HG02852 (cell line): ENCODE measurements around the gene LMO7.
A peak's percentile ranks its signal among the peaks of the same experiment; 100 is the strongest.
"Not testable (repeated sequence)": the region's sequence is repeated elsewhere in the genome, so short reads cannot be mapped to it uniquely, and the experiment has no call there.

Experiments
- ATAC-seq: cut with Tn5 transposase; IDR thresholded peaks from one replicate; pipeline ENCODE4 v1.9.1; 2021; ENCODE audit warnings: mild to moderate bottlenecking, moderate library complexity; ENCODE audit not compliant: unreplicated experiment

LMO7 gene

DNA sequence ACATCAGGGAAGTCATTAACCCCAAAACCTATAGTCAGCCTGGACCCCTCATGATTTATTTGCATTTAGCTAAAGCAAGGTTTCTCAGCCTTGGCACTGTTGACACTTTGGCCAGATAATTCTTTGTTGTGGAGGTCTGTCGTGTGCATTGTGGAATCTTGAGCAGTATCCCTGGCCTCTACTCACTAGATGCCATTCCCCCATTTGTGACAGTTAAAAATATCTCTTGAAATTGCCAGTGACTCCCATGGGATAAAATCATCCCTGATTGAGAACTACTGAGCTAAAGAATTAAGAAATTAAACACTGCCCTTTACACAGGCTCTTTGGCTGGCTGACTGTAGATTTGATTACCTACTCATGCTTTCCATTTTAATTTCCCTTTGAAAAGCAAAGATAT is 102.7 kb downstream of the LMO7 start:
- ATAC-seq = no peak

DNA sequence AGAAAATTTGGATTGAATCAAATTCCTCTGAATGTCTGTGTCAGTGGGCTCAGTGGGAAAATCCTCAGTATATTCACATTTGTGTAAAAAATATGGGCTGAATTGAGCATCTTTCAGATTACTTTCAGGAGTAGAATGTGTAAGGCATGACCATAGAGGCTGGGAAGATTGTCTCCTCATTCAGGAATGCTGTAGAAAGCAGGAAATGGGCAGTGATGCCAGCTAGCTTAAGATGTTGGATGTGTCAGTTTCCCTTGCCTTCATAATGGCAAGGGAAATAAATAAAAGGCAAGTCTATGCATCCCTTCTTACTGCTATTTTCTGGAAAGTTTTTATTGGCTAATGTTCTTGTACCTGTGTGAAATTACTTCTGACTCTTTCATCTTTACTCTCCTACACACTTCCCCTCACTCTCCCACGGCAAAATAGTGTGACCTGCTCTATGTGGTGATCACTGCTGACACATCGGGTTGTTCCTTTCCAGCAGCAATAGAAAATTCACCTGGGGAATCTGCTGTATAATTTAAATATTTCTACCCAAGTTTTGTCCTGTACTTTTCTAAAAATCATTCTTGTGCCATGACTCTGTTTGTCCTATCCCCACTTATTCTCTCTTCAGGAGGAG is 103.2 kb downstream of the LMO7 start:
- peak; percentile 77 for ATAC-seq

DNA sequence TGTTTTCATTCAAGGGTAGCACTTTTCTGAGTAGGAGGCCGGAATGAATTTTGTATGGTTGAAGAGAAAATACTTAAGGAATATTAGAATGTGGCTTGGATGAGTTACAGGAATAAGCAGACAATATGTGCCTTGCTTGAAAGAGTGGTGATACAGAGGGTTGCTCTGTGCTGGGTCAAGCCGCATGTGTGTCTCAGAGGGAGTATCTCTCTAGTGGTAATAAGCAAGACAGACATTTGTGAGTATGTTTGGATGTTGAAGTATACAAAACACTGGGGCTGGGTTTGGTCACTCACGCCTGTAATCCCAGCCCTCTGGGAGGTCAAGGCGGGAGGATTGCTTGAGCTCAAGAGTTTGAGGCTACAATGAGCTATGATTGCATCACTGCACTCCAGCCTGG is 103.9 kb downstream of the LMO7 start:
- ATAC-seq = no peak

DNA sequence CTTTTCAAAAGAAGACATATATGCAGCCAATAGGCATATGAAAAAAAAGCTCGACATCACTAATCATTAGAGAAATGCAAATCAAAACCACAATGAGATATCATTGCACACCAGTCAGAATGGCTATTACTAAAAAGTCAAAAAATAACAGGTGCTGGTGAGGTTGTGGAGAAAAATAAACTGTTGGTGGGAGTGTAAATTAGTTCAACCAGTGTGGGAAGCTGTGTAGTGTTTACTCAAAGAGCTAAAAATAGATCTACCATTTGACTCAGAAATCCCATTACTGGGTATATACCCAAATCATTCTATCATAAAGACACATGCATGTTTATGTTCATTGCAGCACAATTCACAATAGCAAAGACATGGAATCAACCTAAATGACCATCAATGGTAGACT is 106.9 kb downstream of the LMO7 start:
- not testable (repeated sequence) for ATAC-seq

DNA sequence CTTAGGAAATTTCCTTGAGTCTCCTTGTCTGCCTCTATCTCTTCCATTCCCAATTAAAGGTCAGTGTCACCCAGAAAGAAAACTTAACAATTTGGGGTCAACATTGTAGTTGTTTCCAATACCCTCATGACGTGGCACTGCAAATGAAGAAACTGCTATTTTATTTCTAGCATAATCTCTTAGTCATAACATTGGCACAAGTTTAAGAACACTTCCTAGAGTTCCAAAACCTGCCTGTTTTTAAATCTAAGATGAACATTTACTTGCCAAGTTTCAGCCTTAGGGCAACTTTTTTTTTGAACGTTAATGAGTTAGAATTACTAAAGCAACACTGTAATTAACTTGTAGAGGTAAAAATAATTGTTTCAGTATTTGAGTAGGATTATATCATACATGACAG is 108.0 kb downstream of the LMO7 start:
- ATAC-seq = no peak

DNA sequence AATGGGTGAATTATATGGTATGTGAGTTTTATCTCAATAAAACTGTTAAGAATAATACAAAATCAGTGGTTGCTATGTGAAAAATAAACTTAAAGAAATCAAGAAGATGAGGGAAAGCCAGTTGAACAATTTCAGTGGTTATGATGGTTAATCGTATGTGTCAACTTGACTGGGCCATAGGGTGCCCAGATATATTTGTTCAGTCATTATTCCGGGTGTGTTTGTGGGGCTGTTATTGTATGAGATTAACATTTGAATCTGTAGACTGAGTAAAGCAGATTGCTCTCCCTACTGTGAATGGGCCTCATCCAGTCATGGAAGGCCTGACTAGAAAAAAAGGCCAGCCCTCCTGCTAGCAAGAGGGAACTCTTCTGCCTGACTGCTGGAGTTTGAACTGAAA is 109.3 kb downstream of the LMO7 start:
- no peak for ATAC-seq

DNA sequence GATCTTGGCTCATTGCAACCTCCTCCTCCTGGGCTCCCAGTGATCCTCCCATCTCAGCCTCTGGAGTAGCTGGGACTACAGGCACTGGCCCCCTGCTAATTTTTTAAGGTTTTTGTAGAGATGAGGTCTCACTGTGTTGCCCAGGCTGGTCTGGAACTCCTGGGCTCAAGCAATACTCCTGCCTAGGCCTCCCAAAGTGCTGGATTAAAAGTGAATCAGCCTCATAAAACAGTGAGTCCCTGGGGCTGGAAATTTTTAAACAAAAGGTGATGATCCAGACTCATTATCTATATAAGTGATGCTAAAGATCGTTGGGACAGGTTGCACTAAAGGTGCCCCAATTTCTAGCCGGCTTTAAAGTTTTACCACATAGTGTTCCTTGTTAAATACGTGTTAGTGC is 112.7 kb downstream of the LMO7 start:
- ATAC-seq = no peak

DNA sequence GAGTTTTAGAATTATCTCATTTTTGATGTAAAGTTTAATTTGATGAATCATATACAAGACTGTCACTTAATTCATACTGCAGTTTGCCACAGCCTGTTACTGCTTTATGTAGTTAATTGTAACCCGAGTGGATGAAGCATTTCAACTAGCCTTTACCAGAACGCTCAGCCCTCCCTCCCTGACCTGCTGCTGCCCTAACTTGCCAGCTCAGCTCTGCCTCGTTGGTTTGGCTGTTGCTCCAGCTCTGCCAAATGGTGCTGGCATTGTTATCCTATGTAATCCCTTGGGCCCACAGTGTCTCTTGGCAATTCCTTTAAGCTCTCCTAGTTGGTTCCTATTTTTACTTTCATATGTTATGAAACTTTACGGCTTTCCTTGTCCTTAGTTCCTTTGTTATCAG is 113.3 kb downstream of the LMO7 start:
- no peak for ATAC-seq

DNA sequence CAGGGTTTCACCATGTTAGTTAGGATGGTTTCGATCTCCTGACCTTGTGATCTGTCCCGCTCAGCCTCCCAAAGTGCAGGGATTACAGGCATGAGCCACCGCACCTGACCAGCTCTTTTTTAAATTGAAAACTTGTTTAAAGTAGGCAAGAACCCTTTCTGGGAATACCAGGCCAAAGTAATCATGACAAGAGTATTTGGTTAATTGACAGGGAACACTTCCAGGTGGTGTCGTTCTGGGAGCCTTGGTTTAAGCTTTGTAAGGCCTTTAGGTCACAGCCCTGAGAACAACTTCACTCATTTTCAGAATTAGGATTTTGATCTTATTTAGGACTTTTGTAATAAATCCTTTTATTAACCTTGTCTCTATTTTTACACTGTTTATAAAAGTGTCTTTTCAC is 115.2 kb downstream of the LMO7 start:
- ATAC-seq = no peak

DNA sequence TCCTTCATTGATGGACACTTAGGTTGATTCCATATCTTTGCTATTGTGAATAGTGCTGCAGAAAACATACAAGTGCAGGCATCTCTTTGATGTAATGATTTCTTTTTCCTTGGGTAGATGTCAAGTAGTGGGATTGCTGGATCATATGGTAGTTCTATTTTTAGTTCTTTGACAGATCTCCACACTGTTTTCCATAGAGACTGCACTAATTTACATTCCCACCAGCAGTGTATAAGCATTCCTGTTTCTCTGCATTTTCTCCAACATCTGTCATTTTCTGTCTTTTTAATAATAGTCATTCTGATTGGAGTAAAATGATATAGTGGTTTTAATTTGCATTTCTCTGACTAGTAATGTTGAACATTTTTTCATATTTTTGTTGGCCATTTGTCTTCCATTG is 116.7 kb downstream of the LMO7 start:
- no peak for ATAC-seq

DNA sequence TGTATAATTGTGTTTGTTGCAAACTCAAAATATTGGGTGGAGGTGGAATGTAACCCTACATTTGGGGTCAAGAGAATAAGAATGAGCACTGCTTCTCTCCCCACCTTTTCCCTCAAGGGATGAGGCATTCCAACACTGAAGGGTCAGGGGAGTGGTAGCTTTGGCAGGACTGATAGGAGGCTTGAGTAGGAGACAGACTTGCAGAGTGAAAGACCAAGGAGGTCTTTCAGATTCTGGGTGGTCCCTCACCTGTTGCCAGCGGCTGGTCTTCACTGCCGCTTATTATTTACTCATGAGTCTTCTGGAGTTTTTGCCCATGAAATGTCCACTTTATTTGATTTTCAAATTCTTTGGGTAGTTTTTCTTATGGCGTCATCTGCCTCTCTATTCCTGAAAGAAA is 118.8 kb downstream of the LMO7 start:
- no peak for ATAC-seq

DNA sequence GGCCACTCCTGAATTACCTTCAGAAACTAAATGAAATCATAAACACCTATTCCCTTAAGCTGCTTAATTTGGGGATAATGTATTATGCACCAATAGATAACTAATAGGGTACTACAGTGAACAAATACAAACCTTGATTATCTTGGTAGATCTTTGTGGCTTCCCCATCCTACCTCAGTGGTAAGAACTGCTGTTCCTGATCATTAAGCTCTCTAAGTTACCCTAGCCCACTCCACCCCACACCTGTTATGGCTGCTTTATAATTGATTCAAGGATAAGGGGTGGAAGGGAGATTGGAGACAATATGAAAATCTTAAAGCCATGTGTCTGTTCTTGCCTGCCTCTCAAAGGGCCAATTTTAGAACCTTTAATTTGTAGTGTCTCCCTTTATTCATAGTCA is 121.2 kb downstream of the LMO7 start:
- no peak for ATAC-seq

DNA sequence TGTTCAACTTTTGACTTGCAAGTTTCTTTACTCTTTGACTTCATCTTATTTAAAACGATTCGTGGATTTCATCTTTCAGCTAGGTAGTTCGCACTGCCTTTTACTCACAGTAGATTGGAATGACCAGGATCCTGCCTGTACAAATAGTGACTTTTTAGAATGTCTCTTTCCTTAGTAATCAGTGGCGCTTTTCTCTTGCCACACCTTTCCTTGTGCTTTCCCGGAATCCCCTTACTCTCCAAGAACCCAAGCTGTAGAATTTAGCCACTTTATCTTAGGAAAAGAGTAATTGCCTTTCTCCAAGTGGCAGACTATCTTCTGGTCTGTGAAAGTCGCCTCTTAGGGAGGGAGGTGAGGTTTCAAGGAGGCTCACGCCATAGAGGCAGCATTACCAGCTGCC is 123.4 kb downstream of the LMO7 start:
- no peak for ATAC-seq

DNA sequence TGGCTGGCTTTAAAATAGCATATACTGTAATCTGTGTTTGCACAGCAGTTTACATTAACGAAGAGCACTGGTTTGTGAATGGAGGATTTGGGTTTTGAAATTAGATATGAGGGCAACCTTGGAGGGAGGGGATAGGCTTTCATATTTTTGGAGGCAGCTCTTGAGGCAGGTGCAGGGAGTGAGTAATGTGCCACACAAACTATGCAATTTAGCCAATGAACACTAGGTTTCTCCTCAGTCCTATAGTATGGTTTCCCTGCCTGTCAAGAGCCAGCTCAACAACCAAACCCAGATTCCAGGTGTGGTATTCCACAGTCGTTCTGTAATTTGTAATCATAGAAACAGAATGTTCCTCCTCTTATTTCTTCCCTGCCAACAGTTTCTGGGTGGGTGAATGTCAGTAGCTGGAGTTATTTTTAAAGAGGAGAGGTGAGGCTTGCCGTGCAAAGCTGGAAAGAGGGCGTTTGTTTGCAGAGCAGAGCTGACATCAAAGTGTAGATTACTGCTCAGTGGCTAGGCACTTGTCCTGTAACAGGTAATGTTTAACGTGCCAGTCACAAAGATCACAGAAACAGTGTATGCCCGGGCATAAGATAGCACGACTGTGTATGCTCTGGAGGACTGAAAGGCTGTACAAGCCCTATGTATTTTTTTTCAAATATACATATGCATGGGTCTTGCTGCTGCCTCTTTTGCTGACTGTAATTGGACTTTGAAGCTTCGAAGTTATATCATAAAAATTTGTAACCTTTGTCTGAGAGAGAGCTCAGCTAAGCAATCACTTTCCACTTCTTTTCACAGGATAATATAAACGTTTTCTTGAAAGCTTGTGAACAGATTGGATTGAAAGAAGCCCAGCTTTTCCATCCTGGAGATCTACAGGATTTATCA is 124.2 kb downstream of the LMO7 start:
- ATAC-seq = peak; percentile 34

DNA sequence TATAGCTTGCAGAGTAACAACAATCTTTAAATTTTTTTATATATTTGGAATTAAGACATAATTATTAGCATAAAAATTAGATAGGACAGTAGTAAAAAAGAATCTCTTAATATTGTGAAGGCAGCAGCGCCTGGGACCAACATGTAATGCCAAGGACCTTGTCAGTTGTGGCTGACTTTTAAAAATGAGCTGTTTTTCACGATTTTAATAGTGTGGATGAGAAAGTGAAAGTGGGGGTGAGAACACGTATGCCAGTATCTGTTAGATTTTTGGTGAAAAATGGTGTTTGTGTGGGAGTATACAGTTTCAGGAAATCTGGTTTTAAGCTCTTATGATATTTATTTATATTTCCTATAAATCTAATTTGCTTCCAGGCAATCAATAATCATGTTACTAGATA is 125.2 kb downstream of the LMO7 start:
- ATAC-seq = no peak

DNA sequence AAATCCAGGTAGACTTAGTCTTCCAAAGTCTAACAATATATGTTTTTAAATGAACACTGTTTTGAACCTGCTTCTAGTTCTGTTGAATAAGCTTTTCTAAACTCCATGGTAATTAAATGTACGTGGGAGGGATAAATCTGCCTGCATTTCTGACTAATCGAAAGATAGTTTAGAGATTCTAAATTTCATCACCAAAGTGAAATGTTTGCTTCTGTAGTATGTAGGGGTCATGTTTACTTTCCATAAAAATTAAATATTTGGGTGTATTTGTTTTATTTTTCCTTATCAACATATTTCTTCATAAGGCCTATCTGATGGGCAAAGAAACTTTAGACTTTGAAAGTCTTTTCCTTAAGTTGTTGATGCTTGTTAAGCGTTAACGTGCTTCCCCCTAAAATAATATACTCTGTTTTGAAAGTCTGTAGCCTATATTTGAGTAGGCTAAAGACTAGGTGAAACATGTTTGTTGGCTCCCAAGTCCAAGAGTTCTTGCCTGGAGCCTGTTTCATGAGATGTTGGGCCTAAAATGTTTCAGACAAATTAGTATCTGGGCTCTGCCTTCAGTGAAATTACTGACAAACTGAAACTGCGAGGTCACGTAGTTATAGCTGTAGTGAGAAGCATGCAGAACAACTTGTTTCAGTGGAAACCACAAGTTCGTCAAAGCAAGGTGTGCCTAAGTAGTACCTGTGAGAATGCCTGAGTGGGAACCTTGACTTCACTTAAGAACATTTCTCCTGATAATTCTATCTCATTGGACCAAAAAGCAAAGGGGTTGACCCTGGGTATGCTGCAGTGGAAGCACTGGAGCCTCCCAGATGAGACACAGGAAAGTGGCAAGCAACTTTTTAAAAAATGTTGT is 126.2 kb downstream of the LMO7 start:
- peak; percentile 97 for ATAC-seq

DNA sequence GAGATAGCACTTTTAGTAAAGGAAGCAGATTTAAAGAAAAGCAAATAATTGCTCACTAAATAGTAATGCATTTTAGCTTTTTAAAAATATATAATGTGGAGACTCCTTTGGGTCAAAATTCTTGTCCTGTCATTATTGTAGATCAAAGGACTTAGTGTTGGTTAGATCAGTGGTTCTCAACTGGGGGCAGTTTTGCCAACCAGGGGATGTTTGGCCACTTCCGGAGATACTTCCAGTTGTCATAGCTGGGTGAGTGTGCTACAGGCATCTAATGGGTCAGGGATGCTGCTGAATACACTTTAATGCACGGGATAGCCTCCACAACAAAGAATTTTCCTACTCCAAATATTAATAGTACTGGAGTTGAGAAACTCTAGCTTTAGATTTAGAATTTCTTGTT is 126.8 kb downstream of the LMO7 start:
- ATAC-seq = peak; percentile 13

DNA sequence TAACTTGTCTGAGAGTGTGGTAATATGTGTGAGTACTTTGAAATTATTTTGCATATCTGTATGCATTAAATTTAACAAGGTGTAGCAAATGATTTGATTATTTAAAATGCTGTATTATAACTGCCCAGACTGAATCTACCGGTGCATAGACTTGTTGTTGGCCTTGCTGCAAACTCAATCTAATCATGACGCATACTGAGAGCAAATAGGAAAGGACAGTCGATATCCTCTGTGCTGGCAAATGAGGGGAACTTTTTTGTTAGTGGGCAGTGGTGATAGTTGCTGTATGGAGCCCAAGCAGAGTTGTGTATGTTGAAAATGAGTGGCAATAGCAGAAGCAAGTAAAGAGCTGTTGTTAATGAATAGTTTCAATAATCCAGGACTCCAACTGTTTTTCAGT is 127.4 kb downstream of the LMO7 start:
- no peak for ATAC-seq

DNA sequence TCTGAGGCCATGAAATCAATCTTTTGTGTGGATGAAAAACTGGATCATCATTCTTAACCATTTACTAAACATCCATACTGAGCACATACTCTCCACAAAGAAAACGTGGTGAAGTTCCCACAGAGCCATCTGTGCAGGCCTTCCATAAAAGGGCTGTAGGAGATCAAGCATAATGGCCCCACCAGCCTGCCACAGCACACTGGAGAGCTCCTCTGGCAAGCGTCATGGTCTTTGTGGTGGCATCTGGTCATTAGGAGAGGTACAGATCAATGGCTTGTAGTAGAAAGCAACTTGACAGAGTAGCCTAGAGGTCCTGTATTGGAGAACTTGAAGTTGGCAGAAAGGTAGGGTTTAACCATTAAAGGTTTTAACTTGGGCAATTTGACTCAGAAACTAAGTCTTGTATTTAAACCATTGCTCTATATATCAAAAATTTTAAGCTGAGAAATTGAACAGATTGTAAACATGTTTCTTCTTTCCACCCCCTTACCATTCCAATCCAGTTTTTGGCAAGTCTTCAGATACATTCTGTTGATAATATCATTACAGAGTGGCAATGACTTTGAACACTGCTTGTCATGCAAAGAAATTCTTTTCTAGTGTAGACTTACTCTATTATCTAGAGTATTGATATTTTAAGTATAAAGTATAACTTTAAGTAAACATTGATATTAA is 128.3 kb downstream of the LMO7 start:
- no peak for ATAC-seq

DNA sequence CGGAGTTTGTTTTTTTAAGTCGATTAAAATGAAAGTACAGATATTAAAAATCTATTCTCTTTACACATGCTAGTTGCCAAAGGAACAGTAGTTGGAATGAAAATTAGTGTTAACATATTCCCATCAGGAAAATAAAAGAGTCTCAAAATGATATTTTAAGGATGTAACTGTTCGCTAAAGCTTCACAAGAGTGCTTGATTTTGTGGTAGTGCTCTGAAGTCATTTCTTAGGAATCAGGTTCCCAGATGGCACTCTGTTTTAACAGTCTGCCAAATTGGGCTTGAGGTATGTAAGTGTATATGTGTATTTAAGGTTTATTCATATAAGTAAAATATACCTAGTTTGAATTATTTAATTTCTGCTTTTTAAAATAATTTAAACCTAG is 128.8 kb downstream of the LMO7 start:
- ATAC-seq = no peak

DNA sequence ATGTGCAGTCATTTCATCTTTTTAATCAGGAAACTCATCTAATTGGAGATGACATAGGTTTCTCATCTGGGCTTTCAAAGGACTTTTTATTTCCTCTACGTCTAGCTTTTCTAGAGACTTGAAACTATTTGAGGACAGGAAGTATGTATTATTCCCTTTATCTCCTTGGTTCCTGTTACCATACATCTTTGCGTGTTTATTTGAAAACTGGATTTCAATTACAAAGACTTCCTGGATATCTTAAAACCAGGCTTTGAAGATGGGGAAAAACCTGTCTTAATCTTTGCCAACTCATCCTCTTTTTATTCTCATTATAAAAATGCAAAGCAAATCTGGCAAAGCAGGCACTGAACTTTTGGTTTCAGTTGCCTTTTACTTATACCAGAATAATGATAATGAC is 130.5 kb downstream of the LMO7 start:
- ATAC-seq = no peak
